Measurements from ENCODE around the gene PPP1R12C.
A peak's percentile ranks its signal among the peaks of the same experiment; 100 is the strongest.
"Not testable (repeated sequence)": the region's sequence is repeated elsewhere in the genome, so short reads cannot be mapped to it uniquely, and the experiment has no call there.

Gene PPP1R12C

DNA sequence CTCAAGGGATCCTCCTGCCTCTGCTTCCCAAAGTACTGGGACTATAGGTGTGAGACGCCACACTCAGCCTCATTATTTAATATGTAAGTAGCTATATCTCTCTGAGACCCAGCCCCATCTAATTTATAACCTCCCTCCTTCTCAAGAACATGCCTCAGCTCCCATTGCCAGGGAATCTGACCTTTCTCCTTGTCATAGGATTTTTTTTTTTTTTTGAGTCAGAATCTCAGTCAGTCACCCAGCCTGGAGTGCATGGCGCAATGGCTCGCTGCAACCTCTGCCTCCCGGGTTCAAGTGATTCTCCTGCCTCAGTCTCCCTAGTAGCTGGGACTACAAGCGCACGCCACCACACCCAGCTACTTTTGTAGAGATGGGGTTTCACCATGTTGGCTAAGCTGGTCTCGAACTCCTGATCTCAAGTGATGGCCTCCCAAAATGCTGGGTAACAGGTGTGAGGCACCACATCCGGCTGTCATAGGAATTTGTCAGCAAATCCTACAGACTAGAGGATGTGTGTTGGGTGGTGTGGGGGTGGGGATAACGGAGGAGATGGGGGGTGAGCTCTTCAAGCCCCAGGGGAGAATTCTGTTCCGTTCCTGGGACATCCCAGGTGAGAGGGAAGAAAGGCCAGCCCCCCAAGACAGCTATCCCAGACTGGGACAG lies 46.8 kb downstream of the PPP1R12C start:
- DNase-seq = no peak

DNA sequence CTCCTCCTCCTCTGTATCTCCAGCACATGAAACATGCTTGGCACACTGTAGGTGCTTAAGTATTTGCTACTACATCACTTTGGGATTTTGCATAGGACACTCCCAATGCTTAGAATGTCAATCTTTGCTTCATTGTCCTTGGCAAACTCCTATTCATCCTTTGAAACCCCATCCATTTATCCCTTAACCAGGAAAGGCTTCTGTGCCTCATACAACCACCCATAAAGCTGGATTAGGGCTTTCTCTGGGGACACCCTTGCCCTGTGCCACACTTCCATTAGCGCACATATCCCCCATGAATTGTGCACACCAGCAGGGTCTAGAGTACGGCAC lies 47.6 kb downstream of the PPP1R12C start:
- no peak for DNase-seq

DNA sequence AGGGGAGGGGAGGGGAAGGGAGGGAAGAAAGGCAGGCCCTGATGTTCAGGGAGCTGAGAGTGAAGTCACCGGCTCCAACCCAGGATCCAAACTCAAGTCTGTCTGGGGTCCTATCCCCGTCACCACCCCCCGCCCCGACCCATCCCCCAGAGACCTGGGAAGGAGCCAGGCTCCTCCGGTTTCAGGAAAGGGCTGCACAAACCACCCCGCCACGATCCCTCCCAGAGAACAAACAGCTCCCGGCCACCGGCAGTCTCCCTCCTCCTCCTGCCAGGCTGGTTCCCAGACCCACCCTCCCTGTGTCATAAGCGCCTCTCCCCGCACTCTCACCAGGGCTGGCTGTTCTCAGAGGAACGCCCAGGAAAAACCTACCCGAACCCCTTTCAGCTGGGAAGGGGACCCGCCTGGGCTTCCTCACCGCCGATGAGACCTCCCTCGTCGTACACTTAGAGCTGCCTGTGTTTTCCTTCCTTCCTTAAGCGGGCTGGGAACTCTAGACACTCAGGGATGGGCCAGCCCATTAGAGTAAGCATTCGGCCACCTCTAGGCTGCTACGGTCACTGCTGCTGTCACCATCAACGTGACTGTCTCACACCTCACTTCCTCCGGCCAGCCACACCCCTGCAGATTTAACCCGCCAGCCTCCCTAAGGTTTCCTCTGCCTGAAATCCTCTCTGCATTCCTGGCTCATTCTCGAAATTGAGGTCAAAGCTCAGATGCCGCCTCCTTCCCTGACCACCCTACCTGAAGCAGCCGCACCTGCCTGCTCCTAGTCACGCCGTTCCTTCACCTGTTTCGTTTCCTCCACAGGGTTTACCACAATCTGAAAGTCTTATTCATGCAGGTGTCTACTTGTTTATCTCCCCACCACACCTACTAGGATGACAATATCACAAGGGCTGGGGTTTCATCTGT lies 48.2 kb downstream of the PPP1R12C start:
- DNase-seq = no peak

DNA sequence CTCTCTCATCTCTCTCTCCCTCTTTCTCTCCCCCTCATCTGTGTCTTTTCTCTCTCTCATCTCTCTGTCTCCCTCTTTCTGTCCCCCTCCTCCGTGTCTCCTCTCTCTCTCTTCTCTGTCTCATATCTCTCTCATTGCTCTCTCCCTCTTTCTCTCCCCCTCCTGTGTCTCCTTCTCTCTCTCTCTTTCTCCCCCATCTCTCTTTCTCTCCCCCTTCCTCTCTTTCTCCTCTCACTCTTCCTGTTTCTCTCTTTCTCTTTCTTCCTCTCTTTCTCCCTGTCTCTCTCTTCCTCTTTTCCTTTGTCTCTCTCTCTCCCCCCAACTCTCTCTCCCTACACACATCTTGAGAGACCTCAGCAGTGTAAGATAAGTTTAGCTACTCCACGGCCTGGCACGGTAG lies 49.6 kb downstream of the PPP1R12C start:
- DNase-seq = no peak

DNA sequence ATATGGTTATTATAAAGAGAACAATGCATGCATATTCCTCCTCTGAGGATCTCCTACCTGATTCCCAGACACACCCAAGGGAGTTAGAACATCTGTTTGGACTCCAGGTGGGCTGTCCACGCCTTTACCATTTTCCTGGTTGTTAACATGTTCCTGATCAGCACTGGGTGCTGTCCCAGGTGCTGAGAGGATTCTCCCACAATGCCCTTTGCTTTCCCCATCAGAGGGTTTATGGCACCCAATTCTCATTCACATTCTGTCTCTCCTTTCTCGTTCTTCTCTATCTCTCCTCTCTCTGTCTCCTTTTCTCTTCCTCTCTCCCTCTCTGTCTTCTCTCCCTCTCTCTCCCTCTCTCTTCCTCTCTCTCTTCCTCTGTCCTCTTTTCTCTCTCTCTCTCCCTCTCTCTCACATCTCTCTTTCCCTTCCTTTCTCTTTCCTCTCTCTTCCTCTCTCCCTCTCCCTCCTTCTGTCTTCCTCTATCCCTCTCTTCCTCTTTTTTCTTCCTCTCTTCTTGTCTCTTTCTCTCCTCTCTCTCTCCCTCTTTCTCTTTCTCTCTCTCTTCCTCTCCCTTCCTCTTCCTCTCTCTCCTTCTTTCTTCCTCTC lies 51.2 kb downstream of the PPP1R12C start:
- no peak for DNase-seq

DNA sequence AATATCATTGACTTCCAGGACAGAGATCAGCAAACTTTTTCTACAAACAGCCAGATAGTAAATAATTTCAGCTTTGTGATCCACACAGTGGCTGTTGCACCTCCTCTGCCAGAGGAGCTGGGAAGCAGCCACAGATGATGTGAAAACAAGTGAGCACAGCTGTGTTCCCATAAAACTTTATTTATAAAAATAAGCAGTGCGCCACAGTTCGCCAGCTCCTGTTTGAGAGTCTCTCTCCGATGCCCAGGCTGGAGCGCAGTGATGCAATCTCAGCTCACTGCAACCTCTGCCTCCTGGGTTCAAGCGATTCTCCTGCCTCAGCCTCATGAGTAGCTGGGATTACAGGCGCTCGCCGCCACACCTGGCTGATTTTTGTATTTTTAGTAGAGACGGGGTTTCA lies 51.9 kb downstream of the PPP1R12C start:
- DNase-seq = not testable (repeated sequence)

DNA sequence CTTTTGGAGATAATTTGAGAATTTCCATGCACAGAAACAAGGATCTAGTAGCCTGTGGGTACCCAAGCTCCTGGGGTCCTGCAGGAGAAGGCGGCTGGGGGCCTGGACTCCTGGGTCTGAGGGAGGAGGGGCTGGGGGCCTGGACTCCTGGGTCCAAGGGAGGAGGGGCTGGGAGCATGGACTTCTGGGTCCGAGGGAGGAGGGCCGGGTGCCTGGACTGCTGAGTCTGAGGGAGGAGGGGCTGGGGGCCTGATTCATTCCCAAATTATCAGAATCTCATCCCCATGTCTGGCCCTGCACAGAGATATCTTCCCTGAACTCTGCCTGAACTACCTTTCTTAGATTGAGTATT lies 54.0 kb downstream of the PPP1R12C start:
- no peak for DNase-seq

DNA sequence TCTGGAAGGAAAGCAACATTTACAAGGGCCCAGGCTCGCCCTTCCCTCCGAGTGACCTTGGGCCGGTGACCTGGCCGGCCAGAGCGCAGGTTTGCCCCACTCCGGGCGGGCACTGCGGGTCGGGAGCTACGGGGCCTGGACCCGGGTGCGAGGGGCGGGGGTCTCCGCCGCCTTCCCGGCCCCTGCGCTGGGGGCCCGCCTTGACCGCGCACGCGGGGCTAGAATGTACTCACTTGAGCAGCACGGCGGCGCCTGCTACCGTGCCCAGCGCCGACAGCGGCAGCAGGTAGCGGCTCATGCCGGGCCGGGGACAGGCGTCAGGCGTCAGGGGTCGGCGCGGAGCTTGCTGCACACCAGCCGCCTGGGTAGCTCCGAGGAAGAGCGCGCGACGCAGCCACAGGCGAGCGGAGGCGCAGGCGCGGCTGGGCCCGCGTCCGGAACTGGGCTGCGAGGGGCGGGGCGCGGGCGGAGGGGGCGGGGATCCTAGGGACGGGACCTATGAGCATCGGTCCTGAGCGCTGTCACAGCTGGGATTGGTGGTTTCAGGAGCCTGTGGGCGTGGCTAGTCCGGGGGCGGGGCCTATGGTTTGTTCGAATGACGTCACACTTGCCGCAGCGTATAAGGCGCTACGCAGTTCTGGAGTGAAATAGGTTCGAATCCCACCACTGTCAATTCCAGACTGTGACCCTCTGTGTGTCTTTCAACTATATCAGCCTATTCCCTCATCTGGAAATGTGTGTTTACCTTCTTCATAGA lies 54.5 kb downstream of the PPP1R12C start, which contains the start of gene RDH13:
Gene RDH13 (minus strand): TSS at position 414 of the 757 bp plus-strand sequence. CDS start 116 bp downstream, at position 298.
- DNase-seq = peak; percentile 98

DNA sequence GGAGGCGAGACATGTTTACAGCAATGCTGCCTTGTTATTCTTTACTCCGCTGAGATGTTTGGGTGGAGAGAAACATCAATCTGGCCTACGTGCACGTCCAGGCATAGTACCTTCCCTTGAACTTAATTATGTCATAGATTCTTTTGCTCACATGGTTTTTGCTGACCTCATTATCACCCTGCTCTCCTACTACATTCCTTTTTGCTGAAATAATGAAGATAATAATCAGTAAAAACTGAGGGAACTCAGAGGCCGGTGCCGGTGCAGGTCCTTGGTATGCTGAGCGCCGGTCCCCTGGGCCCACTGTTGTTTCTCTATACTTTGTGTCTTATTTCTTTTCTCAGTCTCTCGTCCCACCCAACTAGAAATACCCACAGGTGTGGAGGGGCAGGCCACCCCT lies 57.1 kb downstream of the PPP1R12C start:
- not testable (repeated sequence) for DNase-seq

DNA sequence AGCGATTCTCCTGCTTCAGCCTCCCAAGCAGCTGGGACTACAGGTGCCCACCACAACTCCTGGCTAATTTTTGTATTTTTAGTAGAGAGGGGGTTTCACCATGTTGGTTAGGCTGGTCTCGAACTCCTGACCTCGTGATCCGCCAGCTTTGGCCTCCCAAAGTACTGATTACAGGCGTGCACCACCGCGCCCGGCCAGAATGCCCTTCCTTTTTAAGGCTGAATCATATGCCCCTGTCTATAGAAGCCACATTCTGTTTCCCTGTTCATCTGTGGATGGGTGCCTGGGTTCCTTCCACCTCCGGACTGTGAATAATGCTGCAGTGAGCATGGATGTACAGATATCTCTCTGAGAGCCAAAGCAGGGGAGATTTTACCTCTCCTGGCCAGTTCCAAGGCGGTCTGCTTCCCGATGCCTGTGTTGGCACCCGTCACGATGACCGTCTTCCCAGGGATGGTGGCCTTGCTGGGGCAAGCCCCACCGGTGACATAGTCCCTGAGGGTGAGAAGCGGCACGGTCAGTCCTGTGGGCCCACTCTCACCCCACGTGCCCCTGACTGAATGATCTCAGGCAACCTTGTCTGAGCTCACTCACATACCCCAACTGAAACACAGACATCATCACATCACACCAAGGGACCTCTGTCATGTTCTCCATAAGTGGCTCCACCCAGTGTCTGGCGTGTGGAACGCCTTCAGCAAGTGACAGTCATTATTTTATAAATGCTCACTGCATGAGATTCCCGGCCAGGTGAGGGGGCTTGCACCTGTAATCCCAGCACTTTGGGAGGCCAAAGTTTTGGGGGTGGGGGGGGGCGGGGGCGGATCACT lies 58.4 kb downstream of the PPP1R12C start:
- DNase-seq = no peak

DNA sequence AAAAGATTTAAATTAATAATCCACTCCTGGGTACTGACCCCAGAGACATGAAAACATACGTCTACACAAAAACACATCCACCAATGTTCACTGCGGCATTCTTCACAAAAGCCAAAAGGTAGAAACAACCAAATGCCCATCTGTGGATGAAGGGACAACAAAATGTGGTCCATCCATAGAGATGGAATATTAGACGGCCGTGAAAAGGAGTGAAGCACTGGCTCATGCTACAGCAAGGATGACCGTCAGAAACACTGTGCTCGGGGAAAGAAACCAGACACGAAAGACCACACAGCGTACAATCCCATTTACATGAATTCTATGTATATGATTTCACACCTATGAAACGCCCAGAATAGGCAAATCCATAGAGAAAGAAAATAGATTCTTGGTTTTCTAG lies 60.6 kb downstream of the PPP1R12C start:
- no peak for DNase-seq

DNA sequence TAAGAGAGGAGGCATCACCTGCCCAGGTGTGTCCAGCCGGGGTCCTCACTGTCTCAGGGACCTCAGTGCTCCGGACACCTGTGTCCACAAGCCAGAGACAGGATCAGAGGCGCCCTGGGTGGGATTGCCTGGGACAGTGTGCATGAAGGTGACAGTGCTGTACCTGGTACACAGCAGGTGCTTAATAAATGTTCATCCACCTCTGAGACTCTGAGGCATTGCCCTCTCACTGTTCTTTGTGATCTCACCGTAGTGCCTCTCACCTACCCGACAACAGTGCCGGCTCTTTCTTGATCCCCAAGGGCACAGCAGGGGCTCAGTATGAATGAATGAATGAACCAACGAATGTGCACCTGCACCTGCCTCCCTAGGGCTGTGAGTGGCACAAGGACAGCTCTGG lies 63.7 kb downstream of the PPP1R12C start:
- DNase-seq = no peak

DNA sequence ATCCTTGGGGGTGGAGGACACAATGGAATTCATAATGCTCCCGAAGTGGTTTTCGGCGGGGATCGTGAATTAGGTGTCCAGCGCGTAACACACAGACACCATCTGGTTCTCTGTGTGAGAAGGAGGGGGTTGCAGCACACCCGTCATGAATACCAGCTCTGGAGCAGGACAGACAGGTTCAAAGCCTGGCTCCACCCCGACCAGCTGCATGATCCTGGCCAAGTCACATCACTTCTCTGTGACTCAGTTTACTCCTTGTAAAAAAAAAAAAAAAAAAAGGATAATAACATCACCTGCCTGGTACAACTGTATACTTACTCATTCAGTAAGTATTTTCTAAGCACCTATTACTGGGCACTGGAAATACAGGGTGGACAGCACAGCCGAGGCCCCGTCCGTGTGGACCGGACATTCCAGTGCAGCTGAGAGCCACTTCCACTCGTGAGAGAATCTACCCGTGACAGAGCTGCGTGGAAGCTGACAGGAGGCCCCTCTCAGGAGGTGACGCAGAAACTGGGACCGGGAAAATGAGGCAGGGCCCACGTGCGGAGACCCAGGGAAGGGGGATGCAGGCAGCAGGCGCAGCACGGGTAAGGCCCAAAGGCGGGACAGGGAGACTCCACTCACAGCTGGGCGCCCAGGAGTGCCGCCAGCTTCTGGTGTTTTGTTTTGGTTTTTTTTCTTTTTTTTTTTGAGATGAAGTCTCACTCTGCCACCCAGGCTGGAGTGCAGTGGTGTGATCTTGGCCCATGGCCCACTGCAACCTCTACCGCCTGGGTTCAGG lies 66.5 kb downstream of the PPP1R12C start:
- DNase-seq = no peak

DNA sequence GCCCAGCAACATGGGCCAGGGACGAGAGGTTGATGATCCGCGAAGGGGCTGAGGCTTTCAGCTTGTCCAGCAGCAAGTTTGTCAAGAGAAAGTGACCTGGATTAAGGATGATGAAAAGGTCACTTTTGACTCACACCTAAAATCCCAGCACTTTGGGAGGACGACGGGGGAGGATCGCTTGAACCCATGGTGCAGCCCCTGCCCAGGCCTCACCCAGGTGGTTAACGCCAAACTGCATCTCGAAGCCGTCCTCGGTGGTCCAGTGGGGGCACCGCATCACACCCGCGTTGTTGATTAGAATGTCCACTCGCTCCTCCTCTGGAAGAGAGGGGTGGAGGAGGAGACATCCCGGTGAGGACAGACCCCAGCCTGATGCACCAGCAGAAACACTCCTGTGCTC lies 69.0 kb downstream of the PPP1R12C start:
- DNase-seq = no peak

DNA sequence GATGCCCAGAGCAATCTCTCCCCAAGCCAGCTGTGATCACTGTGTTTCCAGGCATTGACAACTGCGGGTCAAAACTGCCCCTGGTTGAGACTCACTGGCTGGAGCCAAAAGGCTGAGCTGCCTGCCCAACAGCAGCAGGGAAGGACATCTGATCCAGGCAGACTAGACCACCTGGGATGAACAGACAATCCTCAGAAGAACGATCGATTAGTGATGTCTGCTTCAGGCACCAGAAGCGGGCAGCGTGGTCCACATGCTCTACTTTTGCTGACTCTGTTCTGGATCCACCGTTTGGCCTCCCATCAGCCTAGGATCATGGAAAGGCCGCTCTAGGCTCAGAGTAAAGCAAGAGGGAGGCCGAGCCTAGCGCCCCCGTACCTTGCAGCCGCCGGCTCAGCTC lies 69.5 kb downstream of the PPP1R12C start:
- no peak for DNase-seq

DNA sequence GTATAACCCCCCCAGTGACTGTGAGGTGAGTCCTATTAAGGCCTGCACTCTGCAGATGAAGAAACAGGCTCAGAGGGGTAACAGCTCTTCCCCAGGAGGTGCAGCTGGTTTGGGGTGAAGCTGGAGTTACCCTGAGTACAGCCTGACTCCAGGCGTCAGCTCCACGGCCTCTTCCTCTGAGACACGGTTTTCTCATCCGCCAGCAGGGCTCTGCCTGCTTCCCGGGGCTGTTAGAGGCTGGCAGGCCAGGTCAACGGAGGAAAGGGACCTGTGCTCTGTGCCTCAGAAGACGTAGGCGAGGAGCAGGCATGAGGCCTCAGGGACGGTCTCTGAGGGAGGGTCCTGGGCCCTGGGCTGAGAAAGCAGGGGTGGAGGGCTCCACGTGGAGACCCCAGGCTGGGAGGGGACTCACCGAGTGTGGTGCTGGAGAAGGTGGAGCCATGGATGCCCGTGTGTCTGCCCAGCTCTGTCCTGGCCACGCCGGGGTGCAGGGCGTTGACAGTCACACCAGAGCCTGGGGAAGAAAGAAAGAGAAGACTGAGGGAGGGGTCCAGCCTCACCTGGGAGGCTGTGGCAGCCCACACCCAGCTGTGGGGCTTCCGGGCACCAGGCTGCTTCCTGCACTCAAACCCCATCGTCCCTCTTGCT lies 70.3 kb downstream of the PPP1R12C start:
- no peak for DNase-seq

DNA sequence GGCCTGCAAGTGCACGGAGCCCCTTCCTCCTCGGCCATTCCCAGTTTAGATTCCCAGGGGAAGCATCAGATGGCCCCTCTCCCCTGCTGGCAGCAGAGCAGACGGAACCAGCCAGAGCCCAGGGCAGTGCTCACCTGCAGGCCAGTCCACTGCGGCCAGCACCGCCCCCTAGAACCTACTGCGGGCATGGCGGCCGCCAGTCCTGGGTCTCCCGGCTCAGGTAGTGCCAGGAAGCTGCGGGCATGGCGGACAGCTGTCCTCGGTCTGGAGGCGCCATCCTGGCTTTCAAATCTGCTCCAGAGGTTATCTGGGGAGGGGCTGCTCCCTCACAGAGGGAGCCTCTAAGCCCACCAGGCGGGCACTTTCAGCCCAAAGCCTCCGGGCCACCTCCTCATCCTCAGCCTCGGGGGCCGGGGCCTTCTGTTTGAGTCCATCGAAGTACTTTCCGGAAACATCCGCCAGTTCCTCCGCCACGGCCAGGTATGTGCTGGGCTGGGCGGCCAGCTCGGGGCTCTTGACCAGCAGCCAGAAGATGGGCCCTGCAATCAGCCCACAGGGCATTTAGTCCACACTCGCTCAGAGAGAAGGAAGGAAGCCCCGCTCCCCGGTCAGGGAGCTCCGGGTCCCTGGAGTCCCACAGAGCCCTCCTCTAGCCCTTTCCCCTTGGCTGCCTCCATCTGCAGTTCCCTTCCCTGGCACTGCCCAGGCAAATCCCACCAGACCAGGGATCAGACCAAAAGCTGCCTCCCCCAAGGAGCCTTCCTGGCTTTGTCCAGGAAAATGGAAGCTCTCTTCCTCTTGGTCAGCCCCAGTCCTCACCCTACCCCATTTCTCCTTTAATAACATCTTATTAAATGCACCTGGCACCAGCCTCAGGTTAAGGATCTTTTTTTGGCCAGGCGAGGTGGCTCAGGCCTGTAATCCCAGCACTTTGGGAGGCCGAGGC lies 72.4 kb downstream of the PPP1R12C start:
- no peak for DNase-seq

DNA sequence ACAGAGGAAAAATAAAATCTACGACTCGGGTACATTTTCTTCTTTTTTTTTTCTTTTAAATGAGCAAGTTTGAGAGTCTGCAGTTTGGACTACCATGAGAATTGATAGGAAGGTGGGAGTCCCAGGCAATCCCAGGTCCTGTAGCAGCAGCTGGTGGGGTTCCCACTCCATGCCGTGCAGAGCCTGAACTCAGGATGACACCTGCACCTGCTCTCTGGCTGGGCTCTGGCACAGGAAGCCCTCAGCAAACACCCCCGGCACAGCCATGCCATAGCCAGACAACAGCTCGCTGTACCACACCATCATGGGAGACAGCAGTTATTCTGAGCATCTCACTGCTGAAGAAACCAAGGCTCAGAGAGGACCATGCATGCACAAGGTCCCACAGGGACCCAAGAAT lies 73.2 kb downstream of the PPP1R12C start:
- no peak for DNase-seq

DNA sequence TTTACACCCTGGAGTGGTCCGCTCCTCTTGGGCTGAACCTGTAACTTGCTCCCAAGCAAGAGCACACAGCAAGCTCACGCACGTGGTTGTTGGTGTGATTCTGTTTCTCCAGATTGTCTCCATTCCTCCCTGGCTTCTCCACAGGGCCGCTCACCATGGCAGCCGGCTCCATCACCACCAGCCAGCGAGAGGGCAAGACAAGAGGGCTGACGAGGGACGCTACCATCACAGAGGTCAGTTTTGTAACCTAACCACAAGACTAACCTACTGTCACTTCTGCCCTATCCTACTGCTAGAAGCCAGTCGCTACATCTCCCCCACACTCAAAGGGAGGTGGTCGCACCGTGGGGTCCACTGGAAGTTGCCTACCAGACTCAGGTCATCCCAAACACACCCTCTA lies 74.7 kb downstream of the PPP1R12C start:
- no peak for DNase-seq

DNA sequence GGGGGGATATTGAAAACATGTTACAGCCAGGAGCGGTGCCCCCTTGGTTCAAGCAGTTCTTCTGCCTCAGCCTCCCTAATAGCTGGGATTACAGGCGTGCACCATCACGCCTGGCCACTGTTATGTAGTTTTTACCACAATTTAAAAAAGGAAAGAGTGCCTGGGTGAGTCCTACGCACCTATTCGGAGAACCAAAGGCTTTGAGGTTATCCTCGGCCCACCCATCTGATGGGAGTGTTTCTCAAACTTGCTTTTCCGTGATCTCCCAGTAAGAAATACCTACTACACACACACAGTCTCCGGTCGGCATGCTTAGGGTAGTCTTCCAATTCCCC lies 75.1 kb downstream of the PPP1R12C start:
- no peak for DNase-seq
